Measurements from ENCODE around the gene SELENON. TPM values are rescaled to one million over a fixed set of nuclear protein-coding genes. Genes with fewer than 3 reads are reported as not detected.
"Not testable (repeated sequence)": the region's sequence is repeated elsewhere in the genome, so short reads cannot be mapped to it uniquely, and the experiment has no call there.

Gene SELENON
- total RNA-seq, 1 donor from 2014 or later, result 146 TPM

DNA sequence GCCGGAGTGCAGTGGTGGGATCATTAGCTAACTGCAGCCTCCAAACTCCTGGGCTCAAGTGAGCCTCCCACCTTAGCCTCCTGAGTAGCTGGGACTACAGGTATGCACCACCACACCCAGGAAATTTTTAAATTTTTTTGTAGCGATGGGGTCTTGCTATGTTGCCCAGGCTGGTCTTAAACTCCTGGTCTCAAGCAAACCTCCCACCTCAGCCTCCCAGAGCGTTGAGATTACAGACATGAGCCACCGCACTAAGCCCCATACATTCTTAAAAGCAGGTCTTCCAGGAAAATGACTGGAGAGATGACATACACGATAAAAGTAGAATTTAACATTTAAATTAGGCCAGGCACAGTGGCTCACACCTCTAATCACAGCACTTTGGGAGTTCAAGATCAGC is 33.2 kb downstream of the SELENON start:
- Mint-ChIP-seq H3K4me1 (no peaks in the 10 kb centered on the region), H3K9me3 (no peaks in the 10 kb centered on the region), H3K4me3 (no peak overlapping the region), H3K27me3 (ENCODE audit: low read depth) (no peaks in the 10 kb centered on the region), H3K27ac (ENCODE audit: unreplicated experiment) (no peak overlapping the region), H3K36me3 (ENCODE audit: low read depth) (peaks cover 15% of the 10 kb centered on the region)
- no peak for DNase-seq (ENCODE audit: low read depth, low spot score)
- TF ChIP-seq, protein P1, sequence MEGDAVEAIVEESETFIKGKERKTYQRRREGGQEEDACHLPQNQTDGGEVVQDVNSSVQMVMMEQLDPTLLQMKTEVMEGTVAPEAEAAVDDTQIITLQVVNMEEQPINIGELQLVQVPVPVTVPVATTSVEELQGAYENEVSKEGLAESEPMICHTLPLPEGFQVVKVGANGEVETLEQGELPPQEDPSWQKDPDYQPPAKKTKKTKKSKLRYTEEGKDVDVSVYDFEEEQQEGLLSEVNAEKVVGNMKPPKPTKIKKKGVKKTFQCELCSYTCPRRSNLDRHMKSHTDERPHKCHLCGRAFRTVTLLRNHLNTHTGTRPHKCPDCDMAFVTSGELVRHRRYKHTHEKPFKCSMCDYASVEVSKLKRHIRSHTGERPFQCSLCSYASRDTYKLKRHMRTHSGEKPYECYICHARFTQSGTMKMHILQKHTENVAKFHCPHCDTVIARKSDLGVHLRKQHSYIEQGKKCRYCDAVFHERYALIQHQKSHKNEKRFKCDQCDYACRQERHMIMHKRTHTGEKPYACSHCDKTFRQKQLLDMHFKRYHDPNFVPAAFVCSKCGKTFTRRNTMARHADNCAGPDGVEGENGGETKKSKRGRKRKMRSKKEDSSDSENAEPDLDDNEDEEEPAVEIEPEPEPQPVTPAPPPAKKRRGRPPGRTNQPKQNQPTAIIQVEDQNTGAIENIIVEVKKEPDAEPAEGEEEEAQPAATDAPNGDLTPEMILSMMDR (conservative IDR thresholded peaks at IDR 0.05), result no peak

DNA sequence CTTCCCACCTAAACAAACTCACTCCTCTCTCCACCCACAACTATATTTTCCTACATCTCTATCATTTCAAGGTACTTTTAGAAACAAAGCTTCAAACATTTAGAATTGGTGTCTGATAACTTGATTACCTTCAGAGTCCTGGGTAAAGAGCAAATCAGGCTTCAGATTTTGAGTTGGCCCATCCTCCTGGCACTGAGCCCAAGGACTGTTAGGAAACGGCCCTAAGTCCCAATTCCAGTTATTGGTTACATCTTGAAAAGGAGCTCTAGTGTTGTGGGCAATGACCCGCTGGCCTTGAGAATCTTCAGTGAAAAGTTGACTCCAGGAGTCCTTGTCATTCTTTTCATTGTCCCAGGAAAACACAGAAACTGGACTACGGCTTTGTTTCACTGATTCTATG is 34.9 kb downstream of the SELENON start:
- H3K27me3 Mint-ChIP-seq (ENCODE audit: low read depth), result no peaks in the 10 kb centered on the region
- H3K4me1 Mint-ChIP-seq, result no peaks in the 10 kb centered on the region
- no peak overlapping the region for H3K4me3 Mint-ChIP-seq
- DNase-seq (ENCODE audit: low read depth, low spot score), result no peak
- TF ChIP-seq, protein P1 (conservative IDR thresholded peaks at IDR 0.05), result no peak
- peaks cover 6% of the 10 kb centered on the region for H3K36me3 Mint-ChIP-seq (ENCODE audit: low read depth)
- no peaks in the 10 kb centered on the region for H3K9me3 Mint-ChIP-seq
- H3K27ac Mint-ChIP-seq (ENCODE audit: unreplicated experiment), result no peak overlapping the region

- Mint-ChIP-seq H3K27ac (ENCODE audit: unreplicated experiment) (no peak overlapping the region), H3K27me3 (ENCODE audit: low read depth) (no peaks in the 10 kb centered on the region), H3K4me3 (no peak overlapping the region), H3K36me3 (ENCODE audit: low read depth) (peaks cover 4% of the 10 kb centered on the region), H3K9me3 (no peaks in the 10 kb centered on the region), H3K4me1 (no peaks in the 10 kb centered on the region)
- TF ChIP-seq, protein P1 (conservative IDR thresholded peaks at IDR 0.05), result no peak
- no peak for DNase-seq (ENCODE audit: low read depth, low spot score)
Measured at GRCh38 chr1:25836695-25837094, 36.7 kb downstream of the SELENON start.

GRCh38 chr1:25837262-25837875 is 37.4 kb downstream of the SELENON start:
- Mint-ChIP-seq H3K4me3 (no peak overlapping the region), H3K9me3 (no peaks in the 10 kb centered on the region), H3K27me3 (ENCODE audit: low read depth) (no peaks in the 10 kb centered on the region), H3K4me1 (no peaks in the 10 kb centered on the region), H3K27ac (ENCODE audit: unreplicated experiment) (no peak overlapping the region), H3K36me3 (ENCODE audit: low read depth) (peaks cover 4% of the 10 kb centered on the region)
- TF ChIP-seq, protein P1 (conservative IDR thresholded peaks at IDR 0.05), result peak; percentile 66
- no peak for DNase-seq (ENCODE audit: low read depth, low spot score)

DNA sequence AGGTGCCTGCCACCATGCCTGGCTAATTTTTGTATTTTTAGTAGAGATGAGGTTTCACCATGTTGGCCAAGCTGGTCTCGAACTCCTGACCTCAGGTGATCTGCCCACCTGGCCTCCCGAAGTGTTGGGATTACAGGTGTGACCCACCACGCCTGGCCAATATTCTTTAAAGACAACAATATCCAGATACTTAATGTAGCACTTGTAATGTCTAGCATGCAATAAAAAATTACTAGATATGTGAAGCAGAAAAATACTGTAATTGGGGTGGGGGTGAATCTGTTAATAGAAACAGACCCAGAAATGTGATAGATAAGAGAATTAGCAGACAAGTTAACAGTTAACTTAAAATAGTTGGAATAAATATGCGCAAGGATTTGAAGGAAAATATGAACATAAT is 39.8 kb downstream of the SELENON start:
- not testable (repeated sequence) for H3K27ac Mint-ChIP-seq (ENCODE audit: unreplicated experiment); DNase-seq (ENCODE audit: low read depth, low spot score); H3K4me1 Mint-ChIP-seq; H3K4me3 Mint-ChIP-seq; H3K27me3 Mint-ChIP-seq (ENCODE audit: low read depth); H3K36me3 Mint-ChIP-seq (ENCODE audit: low read depth); H3K9me3 Mint-ChIP-seq

GRCh38 chr1:25843483-25843882 is 43.5 kb downstream of the SELENON start:
- TF ChIP-seq, protein P1 (conservative IDR thresholded peaks at IDR 0.05), result no peak
- no peak for DNase-seq (ENCODE audit: low read depth, low spot score)
- peaks cover 25% of the 10 kb centered on the region for H3K4me1 Mint-ChIP-seq
- H3K36me3 Mint-ChIP-seq (ENCODE audit: low read depth), result no peaks in the 10 kb centered on the region
- H3K9me3 Mint-ChIP-seq, result no peaks in the 10 kb centered on the region
- no peaks in the 10 kb centered on the region for H3K27me3 Mint-ChIP-seq (ENCODE audit: low read depth)
- no peak overlapping the region for H3K4me3 Mint-ChIP-seq
- no peak overlapping the region for H3K27ac Mint-ChIP-seq (ENCODE audit: unreplicated experiment)

Data from neural crest cell (in vitro differentiated cells).